Right renal pelvis (tissue), 4 donors: Measurements from ENCODE around the gene SSPN. TPM values are rescaled to one million over a fixed set of nuclear protein-coding genes. Genes with fewer than 3 reads are reported as not detected.

ENCODE experiments used
- DNase-seq, 4 donors: peaks; one replicate each; pipeline ENCODE4 v3.0.0-alpha.2; 2013; ENCODE audit warnings: low read depth in 4 of 4, low spot score in 3 of 4, missing footprints in 1 of 4
- polyA plus RNA-seq, 4 donors: library from polyadenylated mRNA; unstranded; fragments of 120-200 nt; gene quantifications; one replicate each; pipeline ENCODE4 v1.2.1, GENCODE V29; 2013; ENCODE audit not compliant: insufficient read length in 4 of 4

The SSPN gene
- polyA plus RNA-seq, 4 donors = 12.9 to 16.9 (median 15.8) TPM

DNA sequence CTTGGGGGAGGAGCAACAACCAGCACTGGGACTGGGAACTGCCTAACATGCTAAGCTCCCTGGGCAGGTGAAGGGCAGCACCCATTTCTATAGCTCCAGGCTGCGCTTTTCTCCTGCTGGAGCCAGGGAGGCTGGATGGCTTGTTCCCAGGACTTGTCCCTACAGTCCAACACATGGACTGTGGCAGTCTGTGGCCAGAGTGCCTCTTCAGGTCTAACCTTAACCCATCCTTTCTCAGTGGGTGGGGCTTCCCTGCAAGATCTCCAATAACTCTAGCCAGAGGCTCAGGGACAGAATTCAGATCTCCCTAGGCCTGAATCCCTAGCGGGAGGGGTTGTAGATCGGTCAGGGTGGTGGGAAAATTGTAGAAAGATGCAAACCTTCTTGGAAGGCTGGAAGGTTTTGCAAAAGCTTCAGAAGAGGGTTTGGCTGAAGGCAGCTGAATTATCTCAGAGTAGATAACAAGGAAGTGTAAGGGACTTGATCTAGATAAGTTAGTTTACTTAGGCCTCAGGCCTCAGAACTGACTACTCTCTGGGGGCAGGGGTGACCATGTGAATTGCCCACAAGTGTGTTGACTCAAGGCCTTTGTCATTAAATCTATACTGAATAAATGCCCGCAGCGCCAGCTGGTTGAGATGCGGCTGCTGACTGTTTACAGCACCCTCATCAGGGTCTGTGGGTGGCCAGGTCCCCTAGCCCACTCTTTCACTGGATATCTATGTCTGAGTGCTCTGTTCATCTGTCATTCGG, 60.7 kb downstream of the SSPN start:
- DNase-seq = no peak

GRCh38 chr12:26264215-26264838, 69.0 kb downstream of the SSPN start:
- no peak for DNase-seq

GRCh38 chr12:26265606-26266005, 70.2 kb downstream of the SSPN start:
- DNase-seq = no peak

DNA sequence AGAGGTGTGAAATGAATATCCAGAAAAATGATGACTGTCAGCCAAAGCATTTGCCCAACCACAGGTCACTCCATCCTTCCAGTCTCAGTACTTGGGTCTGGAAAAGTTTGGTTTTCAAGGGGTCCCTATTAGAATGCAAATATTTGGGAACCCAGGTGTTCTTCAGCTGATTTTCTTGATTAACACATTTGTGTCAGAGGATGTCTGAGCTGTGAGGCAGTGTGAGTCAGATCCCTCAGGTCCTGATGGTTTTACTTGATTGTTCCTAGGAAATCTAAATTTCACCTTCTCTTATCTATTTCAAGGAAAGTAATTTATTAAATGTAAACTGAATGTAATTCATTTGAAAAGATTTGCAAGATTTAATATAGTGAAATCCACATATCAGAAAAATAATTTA, 71.5 kb downstream of the SSPN start:
- DNase-seq = no peak

GRCh38 chr12:26268841-26269561, 73.6 kb downstream of the SSPN start:
- DNase-seq = no peak

DNA sequence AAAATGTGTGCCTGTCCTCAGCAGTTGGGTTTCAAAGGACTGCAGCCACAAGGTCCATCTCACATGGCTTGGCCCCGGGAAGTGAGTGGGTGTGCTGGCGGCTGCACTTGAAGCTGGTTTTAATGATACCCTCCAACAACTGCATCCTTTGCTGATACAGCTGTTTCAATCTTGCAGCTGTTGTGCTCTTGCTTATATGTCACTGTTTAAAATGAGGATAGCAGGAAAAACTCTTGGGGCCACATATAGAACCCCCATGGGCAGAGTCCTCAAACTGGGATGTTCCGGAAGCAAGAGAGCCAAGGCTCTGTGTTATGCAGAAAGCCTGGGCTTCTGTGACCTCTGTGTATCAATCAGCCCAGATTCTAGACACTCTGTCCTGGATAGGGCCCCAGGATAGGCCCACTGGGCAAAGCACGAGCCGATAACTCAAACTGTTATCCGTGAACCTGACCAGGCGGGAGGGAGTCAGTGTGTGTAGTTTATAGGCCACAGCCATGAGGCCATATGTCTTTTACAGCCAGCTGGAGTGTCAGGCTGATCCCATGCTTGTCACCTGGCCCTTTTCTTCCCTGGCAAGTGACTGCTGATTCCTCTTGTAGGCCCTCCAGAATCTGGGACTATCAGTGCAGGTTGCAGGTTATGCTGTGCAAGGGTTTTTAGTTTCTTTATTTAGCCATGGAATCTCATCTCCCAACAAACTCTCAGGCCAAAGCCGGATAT, 74.3 kb downstream of the SSPN start:
- no peak for DNase-seq

GRCh38 chr12:26271024-26271423, 75.7 kb downstream of the SSPN start:
- DNase-seq = no peak

GRCh38 chr12:26271889-26272492, 76.6 kb downstream of the SSPN start:
- peak in 3 of 4 donors; percentile 40 to 53 (median 51) for DNase-seq

DNA sequence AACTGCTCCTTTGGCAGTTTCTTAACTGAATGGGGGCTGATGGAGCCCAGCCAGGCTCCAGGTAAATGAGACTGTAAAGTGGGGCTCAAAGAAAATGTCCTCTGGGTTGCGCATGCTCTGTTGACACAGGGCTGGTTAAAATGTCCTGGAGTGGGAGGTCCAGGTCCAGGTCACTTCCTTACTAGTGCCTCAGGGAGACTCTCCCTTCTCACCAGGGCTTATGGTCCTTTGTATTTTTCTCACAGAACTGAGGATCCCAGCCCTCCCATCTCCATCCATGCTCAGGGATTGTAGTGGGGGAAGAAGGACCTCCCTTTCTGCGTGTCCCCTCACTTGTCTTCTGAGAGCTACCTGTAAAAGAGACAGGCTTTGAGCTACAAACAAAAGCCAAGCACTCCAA, 77.5 kb downstream of the SSPN start:
- DNase-seq = no peak

- no peak for DNase-seq
Measured at GRCh38 chr12:26273811-26274210, 78.4 kb downstream of the SSPN start.

GRCh38 chr12:26274441-26275312, 79.3 kb downstream of the SSPN start:
- no peak for DNase-seq

DNA sequence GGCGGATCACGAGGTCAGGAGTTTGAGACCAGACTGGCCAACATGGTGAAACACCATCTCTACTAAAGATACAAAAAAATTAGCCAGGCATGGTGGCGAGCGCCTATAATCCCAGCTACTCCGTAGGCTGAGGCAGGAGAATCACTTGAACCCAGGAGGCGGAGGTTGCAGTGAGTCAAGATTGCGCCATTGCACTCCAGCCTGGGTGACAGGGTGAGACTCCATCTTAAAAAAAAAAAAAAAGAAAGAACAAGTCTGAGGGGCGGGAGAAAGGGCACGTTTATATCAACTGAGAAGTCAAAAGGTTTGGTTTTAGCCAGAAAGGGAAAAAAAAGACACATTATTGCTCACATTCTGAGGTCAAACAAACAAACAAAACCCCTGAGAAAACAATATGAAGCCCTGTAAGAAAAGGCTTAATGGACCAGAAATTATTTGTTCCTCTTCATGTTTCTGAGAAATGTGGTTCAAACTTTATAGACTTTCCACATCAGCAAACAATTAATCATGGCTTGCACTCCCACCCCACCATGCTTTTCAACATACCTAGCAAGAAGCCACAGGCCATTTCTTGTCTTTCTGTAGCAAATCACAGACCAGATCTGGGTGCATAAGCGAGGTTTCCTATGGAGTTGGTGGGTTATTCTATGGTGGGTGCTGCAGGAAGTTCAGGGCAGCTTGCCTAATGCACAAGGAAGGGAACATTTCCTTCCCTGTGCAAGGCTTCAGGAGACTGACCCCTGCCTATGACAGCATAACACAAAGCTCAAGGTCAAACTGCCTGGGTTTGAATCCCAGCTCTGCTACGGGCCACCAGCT, 80.1 kb downstream of the SSPN start:
- DNase-seq = no peak

DNA sequence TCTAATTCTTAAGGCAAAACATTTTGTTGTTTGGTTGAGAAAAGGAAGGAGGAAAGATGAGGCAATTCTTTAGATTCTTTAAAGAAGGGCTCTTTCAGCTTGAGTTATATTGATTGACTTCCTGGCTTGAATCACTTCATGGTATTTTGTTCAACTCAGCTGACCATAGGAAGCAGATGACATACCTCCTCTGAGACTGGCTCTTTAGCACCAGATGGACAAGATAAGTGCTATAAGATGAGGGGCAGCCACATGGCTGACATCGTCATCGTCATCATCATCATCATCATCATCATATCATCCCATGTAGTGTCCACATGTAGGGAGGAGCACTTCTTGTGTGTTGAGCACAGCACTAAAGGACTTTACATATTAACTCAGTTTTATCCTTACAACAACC, 81.3 kb downstream of the SSPN start:
- DNase-seq = no peak

DNA sequence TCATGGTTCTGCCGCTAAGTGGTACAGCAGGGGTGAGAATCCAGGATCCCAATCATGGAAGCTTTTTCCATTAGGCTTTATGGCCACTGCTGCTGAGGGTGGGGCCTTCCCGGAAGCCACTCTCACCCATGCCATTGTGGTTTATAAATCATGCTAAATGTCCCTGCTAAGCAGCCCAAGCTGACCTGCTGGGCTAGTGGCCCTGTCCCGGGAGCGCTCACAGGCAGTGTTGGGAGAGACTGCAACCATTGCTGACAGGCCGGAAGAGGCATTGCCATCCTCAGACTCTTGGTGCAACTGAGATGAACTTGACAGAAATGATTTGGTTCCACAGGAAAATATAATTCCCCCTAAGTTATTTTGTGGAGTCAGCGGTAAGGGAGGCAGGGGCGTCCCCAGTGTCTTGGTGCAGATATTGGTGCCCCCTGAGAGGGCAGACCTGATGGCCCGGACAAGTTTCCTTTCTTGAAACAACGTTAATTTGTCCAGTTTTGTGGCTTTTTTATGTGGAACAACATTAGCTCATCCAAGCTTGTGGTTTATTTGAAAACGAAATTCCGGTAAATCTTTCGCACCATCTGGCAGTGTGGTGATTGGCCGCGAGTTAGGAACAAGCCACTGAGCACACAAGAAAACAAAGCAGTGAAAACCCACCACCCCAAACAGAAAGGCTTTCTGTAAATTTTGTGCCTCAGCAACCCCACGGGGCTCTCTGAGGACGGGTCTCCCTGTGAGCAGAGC, 82.3 kb downstream of the SSPN start:
- no peak for DNase-seq

DNA sequence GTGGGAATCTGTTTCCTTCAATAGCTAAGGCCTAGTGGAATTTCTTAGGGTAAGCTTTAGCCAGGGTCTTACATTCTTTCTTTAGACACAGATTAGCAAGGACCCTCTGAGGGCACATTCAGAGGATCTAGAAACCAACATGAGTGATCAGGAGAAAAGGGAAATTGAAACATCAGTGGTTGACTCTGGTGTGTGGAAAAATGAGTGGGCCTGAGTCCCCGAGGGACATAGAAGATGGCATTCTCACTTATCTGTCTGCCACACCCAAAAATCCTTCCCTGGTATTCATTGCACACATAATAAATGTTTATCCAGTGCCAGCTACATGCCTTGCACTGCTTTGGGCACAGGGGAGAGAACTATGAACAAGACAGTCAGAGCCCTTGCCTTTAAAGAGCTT, 82.9 kb downstream of the SSPN start:
- DNase-seq = no peak

GRCh38 chr12:26278666-26279065, 83.3 kb downstream of the SSPN start:
- no peak for DNase-seq

DNA sequence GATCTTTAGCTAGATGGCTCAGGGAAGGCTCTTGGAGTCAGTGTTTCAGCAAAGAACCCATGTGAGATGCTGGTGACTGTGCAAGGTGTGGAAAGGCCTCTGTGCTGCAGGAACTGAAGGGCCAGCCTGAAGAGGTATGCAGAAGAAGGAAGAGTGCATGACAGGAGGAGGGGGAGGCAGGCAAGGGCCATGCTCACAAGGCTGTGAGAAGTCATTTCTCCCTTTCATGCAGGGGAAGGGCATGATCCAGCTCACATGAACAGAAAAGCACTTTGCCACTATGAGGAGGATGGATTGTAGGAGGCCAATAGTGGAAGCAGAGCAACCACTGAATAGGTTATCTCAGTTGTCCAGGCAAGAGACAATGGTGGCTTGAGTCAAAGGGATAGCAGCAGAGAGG, 83.7 kb downstream of the SSPN start:
- DNase-seq = no peak

- no peak for DNase-seq
Measured at GRCh38 chr12:26279908-26280307, 84.5 kb downstream of the SSPN start.
